Measurements from ENCODE around the gene PDLIM3. TPM values are rescaled to one million over a fixed set of nuclear protein-coding genes. Genes with fewer than 3 reads are reported as not detected.

The PDLIM3 gene
- total and polyA plus RNA-seq, 2 of the 4 experiments (the other 2 are of a cell fraction), result 6.4 to 11.7 TPM

- Histone ChIP-seq H3K4ac (ENCODE audit: low read depth, low read length) (peak overlapping the region; percentile 49), H3K9ac (ENCODE audit: low read depth, low read length) (peak overlapping the region; percentile 1; the same call in 1 of the 2 replicates), H4K5ac (ENCODE audit: low read depth, low read length) (peak overlapping the region; percentile 54), H3K36me3 (ENCODE audit: control insufficient read depth, insufficient read depth, low read length) (no peaks in the 10 kb centered on the region), H3K27ac (ENCODE audit: insufficient read depth, low read length) (peak overlapping the region; percentile 77; the same call in 1 of the 2 replicates), H3K56ac (ENCODE audit: extremely low read depth, insufficient read depth, low read length) (no peak overlapping the region), H3K4me1 (ENCODE audit: control insufficient read depth, insufficient read depth, low read length) (peaks cover 10% of the 10 kb centered on the region), H2BK15ac (ENCODE audit: low read depth, low read length) (peak overlapping the region; percentile 94; the same call in 2 of the 3 replicates), H3K27me3 (ENCODE audit: control insufficient read depth, insufficient read depth, low read length) (no peaks in the 10 kb centered on the region), H2AFZ (replicated peaks; ENCODE audit: low read length, poor library complexity) (peak overlapping the region; percentile 60), H2BK120ac (ENCODE audit: low read depth, low read length) (peak overlapping the region; percentile 70), H2BK20ac (ENCODE audit: low read depth, low read length) (peak overlapping the region; percentile 60), H3K4me2 (ENCODE audit: low read depth, low read length) (peak overlapping the region; percentile 85), H4K20me1 (ENCODE audit: insufficient read depth, low read length) (no peaks in the 10 kb centered on the region), H3K9me1 (ENCODE audit: insufficient read depth, low read length) (peaks cover 4% of the 10 kb centered on the region), H4K91ac (ENCODE audit: insufficient read depth, low read depth, low read length) (peak overlapping the region; percentile 27), H3K9me3 (ENCODE audit: control insufficient read depth, insufficient read depth, low read length) (no peaks in the 10 kb centered on the region), H2AK5ac (ENCODE audit: low read depth, low read length) (no peak overlapping the region), H3K18ac (ENCODE audit: low read depth, low read length) (peak overlapping the region; percentile 78), H3K14ac (replicated peaks; ENCODE audit: low read depth, low read length) (peak overlapping the region; percentile 16), H2AK9ac (replicated peaks; ENCODE audit: low read depth, low read length, poor library complexity) (no peak overlapping the region), H3K4me3 (ENCODE audit: insufficient read depth, low read depth, low read length) (no peak overlapping the region), H2BK5ac (ENCODE audit: low read depth, low read length, poor library complexity, severe bottlenecking) (peak overlapping the region; percentile 28), H3K23ac (ENCODE audit: low read depth, low read length) (peak overlapping the region; percentile 59), H3K79me1 (ENCODE audit: low read depth in 1 of 2, low read length in 2 of 2) (no peaks in the 10 kb centered on the region), H4K8ac (ENCODE audit: low read depth in 2 of 2, low read length in 2 of 2) (peak overlapping the region; percentile 32 to 63; a peak in 2 of 4 replicates)
- ChIA-PET CTCF (no interaction called here), POLR2A (ENCODE audit: unreplicated experiment) (no interaction called here)
- dilution Hi-C loops (cut with HindIII; ENCODE audit: low sequenced_read_pairs, unreplicated experiment) (no loop called here), in situ Hi-C loops (cut with MboI; ENCODE audit: low sequenced_read_pairs) (no loop called here), intact Hi-C loops (cut with micrococcal nuclease) (no loop called here)
- ATAC-seq (ENCODE audit: low read depth) (peak; percentile 76), DNase-seq (peak; percentile 82)
- no CpG with 5 or more reads among the region's 1 CpG for WGBS, 2 experiments (ENCODE audit: extremely low coverage in 2 of 2, insufficient read length in 1 of 2)
- TF ChIP-seq SMC3 (IDR thresholded peaks at IDR 0.05; ENCODE audit: low read depth, low read length) (no peak), CHD1 (IDR thresholded peaks at IDR 0.05; ENCODE audit: low read depth, low read length) (no peak), RCOR1 (IDR thresholded peaks at IDR 0.05; ENCODE audit: insufficient replicate concordance, low read length) (no peak), MAZ (IDR thresholded peaks at IDR 0.05; ENCODE audit: borderline replicate concordance, low read depth, low read length) (no peak), ELK1 (IDR thresholded peaks at IDR 0.05; ENCODE audit: borderline replicate concordance, low read depth, low read length) (no peak), USF2 (IDR thresholded peaks at IDR 0.05; ENCODE audit: low read depth, low read length) (no peak), MAFK (IDR thresholded peaks at IDR 0.05; ENCODE audit: low read depth, low read length) (no peak), CEBPB (IDR thresholded peaks at IDR 0.05; ENCODE audit: low read depth, low read length) (0 out of 2 replicates have a peak, but pooled peaks have one; percentile 11), FOS (IDR thresholded peaks at IDR 0.05; ENCODE audit: low read depth, low read length) (no peak)
- BruUV-seq (replicated peaks), result no TSS peak
These were observed 31.7 kb upstream of the PDLIM3 start for GRCh38 chr4:185566972-185567371.

Data from IMR-90 (cell line).